Measurements from ENCODE around the gene HINT2. TPM values are rescaled to one million over a fixed set of nuclear protein-coding genes. Genes with fewer than 3 reads are reported as not detected.

The HINT2 gene
- total and polyA plus RNA-seq, 2 donors from 2014 or later = 55.1 to 307 TPM

GRCh38 chr9:35767458-35767857 lies 47.4 kb downstream of the HINT2 start:
- DNase-seq = no peak
- Histone ChIP-seq H3K9me3 (ENCODE audit: control insufficient read depth in 2 of 3, insufficient read depth in 1 of 3, low read length in 3 of 3) (no peaks in the 10 kb centered on the region), H3K27me3 (ENCODE audit: control insufficient read depth, insufficient read depth, low read length) (no peaks in the 10 kb centered on the region), H3K4me3 (ENCODE audit: low read length in 3 of 3) (no peak overlapping the region), H3K27ac (ENCODE audit: low read depth in 2 of 2, low read length in 2 of 2) (no peak overlapping the region), H3K4me1 (ENCODE audit: control insufficient read depth in 2 of 3, insufficient read depth in 2 of 3, low read depth in 1 of 3, low read length in 3 of 3) (peaks cover 0 to 11% (median 6%) of the 10 kb centered on the region in 3 donors), H3K36me3 (ENCODE audit: control insufficient read depth in 2 of 3, insufficient read depth in 3 of 3, low read length in 3 of 3) (no peaks in the 10 kb centered on the region), H3K9ac (ENCODE audit: low read length in 3 of 3) (no peak overlapping the region)
- FAIRE-seq = no peak
- intact Hi-C loops (cut with DNase I) = no loop called here
- no peak for TF ChIP-seq CTCF (IDR thresholded peaks at IDR 0.05; ENCODE audit: borderline replicate concordance, extremely low read depth, insufficient read depth)

- DNase-seq (no peak), FAIRE-seq (no peak)
- Histone ChIP-seq H3K27ac (ENCODE audit: low read depth in 2 of 2, low read length in 2 of 2) (no peak overlapping the region), H3K4me3 (ENCODE audit: low read length in 3 of 3) (no peak overlapping the region), H3K36me3 (ENCODE audit: control insufficient read depth in 2 of 3, insufficient read depth in 3 of 3, low read length in 3 of 3) (no peaks in the 10 kb centered on the region), H3K4me1 (ENCODE audit: control insufficient read depth in 2 of 3, insufficient read depth in 2 of 3, low read depth in 1 of 3, low read length in 3 of 3) (peaks cover 0 to 8% (median 6%) of the 10 kb centered on the region in 3 donors), H3K9me3 (ENCODE audit: control insufficient read depth in 2 of 3, insufficient read depth in 1 of 3, low read length in 3 of 3) (no peaks in the 10 kb centered on the region), H3K9ac (ENCODE audit: low read length in 3 of 3) (no peak overlapping the region), H3K27me3 (ENCODE audit: control insufficient read depth, insufficient read depth, low read length) (no peaks in the 10 kb centered on the region)
- TF ChIP-seq CTCF (IDR thresholded peaks at IDR 0.05; ENCODE audit: borderline replicate concordance, extremely low read depth, insufficient read depth) = no peak
- intact Hi-C loops (cut with DNase I) = no loop called here
Observed at GRCh38 chr9:35766997-35767396, 47.8 kb downstream of the HINT2 start.

- TF ChIP-seq CTCF (IDR thresholded peaks at IDR 0.05; ENCODE audit: borderline replicate concordance, extremely low read depth, insufficient read depth) = no peak
- DNase-seq = no peak
- intact Hi-C loops (cut with DNase I) = no loop called here
Observed at GRCh38 chr9:35763803-35764202, 51.0 kb downstream of the HINT2 start.

GRCh38 chr9:35763181-35763580 lies 51.7 kb downstream of the HINT2 start:
- no peak overlapping the region for H3K9ac ChIP-seq (ENCODE audit: low read length in 3 of 3)

More at GRCh38 chr9:35763803-35764202, 51.0 kb downstream of the HINT2 start:
- no peaks in the 10 kb centered on the region for H3K27me3 ChIP-seq (ENCODE audit: control insufficient read depth, insufficient read depth, low read length)
- H3K9ac ChIP-seq (ENCODE audit: low read length in 3 of 3) = no peak overlapping the region
- no peak overlapping the region for H3K27ac ChIP-seq (ENCODE audit: low read depth in 2 of 2, low read length in 2 of 2)
- no peaks in the 10 kb centered on the region for H3K36me3 ChIP-seq (ENCODE audit: control insufficient read depth in 2 of 3, insufficient read depth in 3 of 3, low read length in 3 of 3)
- no peaks in the 10 kb centered on the region for H3K9me3 ChIP-seq (ENCODE audit: control insufficient read depth in 2 of 3, insufficient read depth in 1 of 3, low read length in 3 of 3)
- H3K4me1 ChIP-seq (ENCODE audit: control insufficient read depth in 2 of 3, insufficient read depth in 2 of 3, low read depth in 1 of 3, low read length in 3 of 3) = no peaks in the 10 kb centered on the region
- no peak for FAIRE-seq
- H3K4me3 ChIP-seq (ENCODE audit: low read length in 3 of 3) = no peak overlapping the region

More at GRCh38 chr9:35763181-35763580, 51.7 kb downstream of the HINT2 start:
- TF ChIP-seq CTCF (IDR thresholded peaks at IDR 0.05; ENCODE audit: borderline replicate concordance, extremely low read depth, insufficient read depth) = no peak
- no peak for DNase-seq
- Histone ChIP-seq H3K4me1 (ENCODE audit: control insufficient read depth in 2 of 3, insufficient read depth in 2 of 3, low read depth in 1 of 3, low read length in 3 of 3) (no peaks in the 10 kb centered on the region), H3K4me3 (ENCODE audit: low read length in 3 of 3) (no peak overlapping the region), H3K36me3 (ENCODE audit: control insufficient read depth in 2 of 3, insufficient read depth in 3 of 3, low read length in 3 of 3) (no peaks in the 10 kb centered on the region), H3K9me3 (ENCODE audit: control insufficient read depth in 2 of 3, insufficient read depth in 1 of 3, low read length in 3 of 3) (no peaks in the 10 kb centered on the region), H3K27ac (ENCODE audit: low read depth in 2 of 2, low read length in 2 of 2) (no peak overlapping the region), H3K27me3 (ENCODE audit: control insufficient read depth, insufficient read depth, low read length) (no peaks in the 10 kb centered on the region)
- intact Hi-C loops (cut with DNase I) = no loop called here
- FAIRE-seq = no peak
